AG04450 (cell line): Measurements from ENCODE around the gene KIF26A. TPM values are rescaled to one million over a fixed set of nuclear protein-coding genes. Genes with fewer than 3 reads are reported as not detected.

Experiments
- CTCF ChIA-PET: fragments of 300-600, 350-600 bp; formaldehyde crosslinking; extraction: SDS; loops from one replicate; lab custom pipeline; 2022; ENCODE audit warnings: antibody characterized with exemption, inconsistent platforms; lab: Charles Lee
- POLR2A ChIA-PET: fragments of 350-600 bp; formaldehyde crosslinking; extraction: SDS; loops from one replicate; lab custom pipeline; 2021; ENCODE audit warnings: antibody characterized with exemption, inconsistent platforms; lab: Yijun Ruan, JAX
- DNase-seq: peaks from one replicate; pipeline ENCODE4 v3.0.0-alpha.2; 2011; ENCODE audit warnings: low read depth, low spot score
- H3K27ac ChIP-seq: one replicate; pipeline ENCODE4 v1.5.1; 2012; ENCODE audit warnings: low read depth, low read length, control low read depth
- H3K27me3 ChIP-seq: one replicate; pipeline ENCODE4 v1.6.0; 2012; ENCODE audit warnings: low read length; ENCODE audit not compliant: control insufficient read depth, insufficient read depth
- H3K4me3 ChIP-seq: 2 replicates; pipeline ENCODE4 v1.5.1; 2011; ENCODE audit warnings: mild to moderate bottlenecking, low read depth, low read length, control low read depth
- H3K9me3 ChIP-seq: 2 replicates; pipeline ENCODE4 v1.5.1; 2012; ENCODE audit warnings: low read length; ENCODE audit not compliant: control insufficient read depth, insufficient read depth
- polyA plus RNA-seq: library from polyadenylated mRNA; depleted of rRNA; stranded (reverse); fragments of >200 nt; gene quantifications from 2 replicates; pipeline ENCODE4 v1.2.3, GENCODE V29; 2011
- TF ChIP-seq, protein P1 (sequence below): IDR thresholded peaks from 2 replicates; pipeline ENCODE4 v1.5.1; 2011; ENCODE audit warnings: low read depth, low read length, control low read depth, inconsistent platforms

The KIF26A gene
- polyA plus RNA-seq, 1 experiment, result not detected

DNA sequence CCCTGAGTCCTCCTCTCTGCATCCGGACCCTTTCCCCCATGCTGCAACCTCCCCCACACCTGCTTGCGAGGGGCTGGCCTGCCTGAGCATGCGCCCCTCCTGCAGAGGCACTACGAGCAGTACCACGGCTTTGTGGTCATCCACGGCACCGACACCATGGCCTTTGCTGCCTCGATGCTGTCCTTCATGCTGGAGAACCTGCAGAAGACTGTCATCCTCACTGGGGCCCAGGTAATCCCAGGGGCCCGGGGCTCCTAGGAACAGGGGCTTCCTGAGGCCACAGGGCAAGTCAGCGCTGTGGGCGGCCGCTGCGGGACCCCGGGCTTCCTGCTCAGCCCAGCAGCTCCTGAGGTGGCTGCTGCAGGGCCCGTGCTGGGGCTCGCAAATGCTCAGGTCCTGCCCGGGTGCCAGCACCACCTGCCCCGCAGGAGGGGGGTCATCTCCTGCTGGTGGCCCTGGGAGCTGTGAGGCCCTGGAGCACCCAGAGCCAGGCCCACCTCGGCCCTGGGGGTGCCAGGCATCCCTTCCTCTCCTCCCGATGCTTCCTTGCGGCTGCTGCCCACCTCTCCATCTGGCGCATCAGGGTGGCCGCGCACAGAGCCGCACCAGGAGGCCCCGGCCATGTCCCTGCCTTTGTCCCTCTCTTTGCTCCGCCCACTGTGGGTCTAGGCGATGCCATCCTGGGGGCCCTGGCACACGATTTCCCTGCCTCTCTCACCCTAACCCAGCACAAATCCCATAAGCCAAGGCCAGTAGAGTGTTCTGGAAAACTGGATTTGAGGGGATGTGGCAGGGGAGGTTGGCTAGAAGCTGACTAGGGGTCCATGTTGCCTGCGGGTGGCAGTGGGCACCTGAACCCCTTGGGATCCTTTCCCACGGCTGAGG lies 42.7 kb upstream of the KIF26A start:
- Histone ChIP-seq H3K27me3 (no peaks in the 10 kb centered on the region), H3K27ac (no peak overlapping the region), H3K9me3 (peaks cover 4% of the 10 kb centered on the region; the same call in 1 of the 2 replicates), H3K4me3 (no peak overlapping the region)
- TF ChIP-seq, protein P1, sequence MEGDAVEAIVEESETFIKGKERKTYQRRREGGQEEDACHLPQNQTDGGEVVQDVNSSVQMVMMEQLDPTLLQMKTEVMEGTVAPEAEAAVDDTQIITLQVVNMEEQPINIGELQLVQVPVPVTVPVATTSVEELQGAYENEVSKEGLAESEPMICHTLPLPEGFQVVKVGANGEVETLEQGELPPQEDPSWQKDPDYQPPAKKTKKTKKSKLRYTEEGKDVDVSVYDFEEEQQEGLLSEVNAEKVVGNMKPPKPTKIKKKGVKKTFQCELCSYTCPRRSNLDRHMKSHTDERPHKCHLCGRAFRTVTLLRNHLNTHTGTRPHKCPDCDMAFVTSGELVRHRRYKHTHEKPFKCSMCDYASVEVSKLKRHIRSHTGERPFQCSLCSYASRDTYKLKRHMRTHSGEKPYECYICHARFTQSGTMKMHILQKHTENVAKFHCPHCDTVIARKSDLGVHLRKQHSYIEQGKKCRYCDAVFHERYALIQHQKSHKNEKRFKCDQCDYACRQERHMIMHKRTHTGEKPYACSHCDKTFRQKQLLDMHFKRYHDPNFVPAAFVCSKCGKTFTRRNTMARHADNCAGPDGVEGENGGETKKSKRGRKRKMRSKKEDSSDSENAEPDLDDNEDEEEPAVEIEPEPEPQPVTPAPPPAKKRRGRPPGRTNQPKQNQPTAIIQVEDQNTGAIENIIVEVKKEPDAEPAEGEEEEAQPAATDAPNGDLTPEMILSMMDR, result no peak
- POLR2A ChIA-PET, result no interaction called here
- no peak for DNase-seq
- CTCF ChIA-PET, result no interaction called here

DNA sequence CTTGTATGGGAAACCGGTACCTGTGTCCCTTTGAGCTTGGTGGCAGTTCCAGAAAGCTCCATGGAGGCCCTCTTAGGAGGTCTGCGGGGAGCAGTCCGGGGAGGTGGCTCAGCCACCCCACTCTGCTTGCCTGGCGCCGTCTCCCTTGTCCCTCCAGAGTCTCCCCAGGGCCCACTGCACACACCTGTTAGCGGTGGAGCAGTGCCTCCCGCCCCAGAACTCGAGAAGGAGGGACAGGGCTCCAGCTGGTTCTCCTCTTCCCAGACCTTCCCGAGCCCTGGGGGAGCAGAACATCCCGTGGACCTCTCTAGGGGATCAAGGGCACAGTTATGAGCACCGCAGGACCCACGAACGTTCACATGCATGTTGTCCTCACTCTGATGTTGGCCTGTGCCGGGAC lies 42.1 kb upstream of the KIF26A start:
- ChIA-PET CTCF (no interaction called here), POLR2A (no interaction called here)
- no peak for DNase-seq
- Histone ChIP-seq H3K27ac (no peak overlapping the region), H3K9me3 (peaks cover 4% of the 10 kb centered on the region; the same call in 1 of the 2 replicates), H3K27me3 (no peaks in the 10 kb centered on the region), H3K4me3 (no peak overlapping the region)
- TF ChIP-seq, protein P1, result no peak

DNA sequence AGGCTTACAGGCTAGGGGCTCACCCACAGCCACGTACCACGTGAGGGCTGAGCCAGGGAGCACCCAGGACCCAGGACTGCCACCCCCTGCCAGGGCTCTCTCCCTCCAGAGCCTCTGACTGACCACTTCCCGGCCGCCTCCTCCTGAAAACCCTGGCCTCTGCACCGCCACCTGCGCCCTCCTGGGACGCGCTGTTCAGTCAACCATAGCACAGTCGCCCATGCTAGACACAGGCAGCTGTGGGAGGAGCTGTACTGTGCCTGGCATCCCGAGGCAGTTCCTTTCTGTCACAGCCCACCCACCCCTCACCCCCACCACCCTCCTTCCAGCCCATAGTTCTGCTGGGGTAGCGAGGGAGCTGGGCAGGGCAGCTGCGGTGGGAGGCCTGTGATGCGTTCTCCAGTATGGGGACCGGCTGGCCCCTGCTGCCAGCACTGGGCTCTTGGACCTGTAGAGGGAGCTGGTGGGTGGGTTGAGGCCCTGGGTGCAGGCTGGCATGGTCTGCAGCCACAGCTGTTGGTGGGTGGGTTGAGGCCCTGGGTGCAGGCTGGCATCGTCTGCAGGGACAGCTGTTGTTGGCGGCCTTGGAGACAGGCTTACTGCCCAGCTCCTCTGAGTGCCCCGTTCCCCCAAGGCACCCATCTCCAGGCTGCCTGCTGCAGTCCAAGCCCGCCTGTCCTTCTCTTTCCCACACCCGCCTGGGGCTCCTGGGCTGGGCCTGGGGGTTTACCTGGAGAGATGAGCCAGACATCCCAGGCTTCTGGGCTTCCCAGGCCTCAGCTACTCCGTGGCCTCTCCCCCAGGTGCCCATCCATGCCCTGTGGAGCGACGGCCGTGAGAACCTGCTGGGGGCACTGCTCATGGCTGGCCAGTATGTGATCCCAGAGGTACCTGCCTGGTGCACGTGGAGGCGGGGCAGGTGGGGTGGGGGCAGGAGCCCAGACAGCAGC lies 41.4 kb upstream of the KIF26A start:
- no peak for DNase-seq
- TF ChIP-seq, protein P1, result no peak
- ChIA-PET CTCF (interaction anchor here (0.6 kb wide), 1 partner anchor 8 kb away, joined by 3 read pairs; no protein-coding TSS in a partner anchor), POLR2A (no interaction called here)
- H3K4me3 ChIP-seq, result no peak overlapping the region
- H3K27me3 ChIP-seq, result no peaks in the 10 kb centered on the region
- H3K9me3 ChIP-seq, result peaks cover 4% of the 10 kb centered on the region; the same call in 1 of the 2 replicates
- no peak overlapping the region for H3K27ac ChIP-seq

DNA sequence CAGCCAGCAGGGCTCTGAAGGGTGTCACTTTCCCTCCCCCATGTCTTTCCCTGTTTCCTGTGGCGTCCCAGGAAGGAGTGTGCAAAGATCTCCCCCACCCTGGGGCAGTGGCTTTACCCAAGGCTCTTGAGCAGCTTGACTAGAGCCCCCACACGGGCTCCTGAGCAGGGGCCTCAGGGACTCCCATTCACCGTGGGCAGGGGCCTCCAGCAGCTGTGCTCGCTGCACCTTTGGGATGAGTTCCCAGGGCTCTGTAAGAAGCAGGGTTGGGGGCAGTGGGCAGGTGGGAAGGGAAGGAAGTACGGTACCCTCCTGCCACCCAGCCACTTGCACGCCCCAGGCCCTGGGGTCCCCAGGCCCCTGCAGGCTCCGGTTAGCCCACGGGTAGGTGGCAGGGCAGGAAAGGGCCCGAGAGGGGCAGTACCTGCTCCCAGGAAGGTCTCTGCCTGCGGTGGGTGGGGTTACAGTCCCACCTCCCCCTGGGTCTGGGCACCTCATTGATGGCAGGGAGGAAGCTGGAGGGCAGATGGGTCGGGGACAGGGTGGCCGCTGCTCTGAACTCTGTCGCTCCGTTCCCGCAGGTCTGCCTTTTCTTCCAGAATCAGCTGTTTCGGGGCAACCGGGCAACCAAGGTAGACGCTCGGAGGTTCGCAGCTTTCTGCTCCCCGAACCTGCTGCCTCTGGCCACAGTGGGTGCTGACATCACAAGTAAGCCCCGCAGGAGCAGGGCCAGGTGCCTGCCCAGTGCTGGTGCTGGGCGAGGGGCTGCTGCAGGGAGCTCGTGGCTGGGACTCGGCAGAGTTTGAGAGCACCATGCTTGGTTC lies 39.9 kb upstream of the KIF26A start:
- no peak for DNase-seq
- H3K27me3 ChIP-seq, result no peaks in the 10 kb centered on the region
- TF ChIP-seq, protein P1, result no peak
- no peak overlapping the region for H3K27ac ChIP-seq
- peaks cover 4% of the 10 kb centered on the region; the same call in 1 of the 2 replicates for H3K9me3 ChIP-seq
- H3K4me3 ChIP-seq, result no peak overlapping the region
- CTCF ChIA-PET, result interaction anchor here (0.6 kb wide), 1 partner anchor 940 kb away, joined by 4 read pairs; no protein-coding TSS in a partner anchor
- POLR2A ChIA-PET, result no interaction called here
